ENCODE measurements around the gene PLCB4.

The PLCB4 gene

DNA sequence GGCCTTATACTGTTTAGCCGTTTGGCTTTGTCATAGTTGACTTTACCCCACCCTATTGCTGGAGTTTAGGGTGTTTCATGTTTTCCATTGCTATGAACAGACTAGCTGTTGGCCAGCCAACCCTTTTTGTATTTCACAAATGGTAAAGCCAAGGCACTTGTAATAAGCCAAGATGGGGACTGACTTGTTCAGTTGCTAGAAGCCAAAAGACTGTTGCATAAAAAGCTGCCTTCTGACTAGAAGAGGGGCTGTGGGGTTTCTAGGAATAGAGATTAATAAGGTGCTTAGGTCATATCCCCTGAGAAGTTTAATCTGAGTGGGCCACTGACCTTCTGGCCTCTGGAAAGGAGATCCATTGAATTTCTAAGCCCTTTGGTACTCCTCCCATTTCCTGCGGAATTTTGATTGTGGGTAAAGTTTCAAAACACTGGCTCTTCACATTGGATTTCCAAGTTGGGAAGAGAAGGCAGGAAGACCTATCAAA is 211.1 kb downstream of the PLCB4 start:
- H3K4me1 ChIP-seq (ENCODE audit: insufficient read depth, low read length, poor library complexity, severe bottlenecking): peaks cover 59% of the 10 kb centered on the region
- no peak for TF ChIP-seq EZH2phosphoT487 (IDR thresholded peaks at IDR 0.05; ENCODE audit: borderline replicate concordance)
- TF ChIP-seq, protein P1, sequence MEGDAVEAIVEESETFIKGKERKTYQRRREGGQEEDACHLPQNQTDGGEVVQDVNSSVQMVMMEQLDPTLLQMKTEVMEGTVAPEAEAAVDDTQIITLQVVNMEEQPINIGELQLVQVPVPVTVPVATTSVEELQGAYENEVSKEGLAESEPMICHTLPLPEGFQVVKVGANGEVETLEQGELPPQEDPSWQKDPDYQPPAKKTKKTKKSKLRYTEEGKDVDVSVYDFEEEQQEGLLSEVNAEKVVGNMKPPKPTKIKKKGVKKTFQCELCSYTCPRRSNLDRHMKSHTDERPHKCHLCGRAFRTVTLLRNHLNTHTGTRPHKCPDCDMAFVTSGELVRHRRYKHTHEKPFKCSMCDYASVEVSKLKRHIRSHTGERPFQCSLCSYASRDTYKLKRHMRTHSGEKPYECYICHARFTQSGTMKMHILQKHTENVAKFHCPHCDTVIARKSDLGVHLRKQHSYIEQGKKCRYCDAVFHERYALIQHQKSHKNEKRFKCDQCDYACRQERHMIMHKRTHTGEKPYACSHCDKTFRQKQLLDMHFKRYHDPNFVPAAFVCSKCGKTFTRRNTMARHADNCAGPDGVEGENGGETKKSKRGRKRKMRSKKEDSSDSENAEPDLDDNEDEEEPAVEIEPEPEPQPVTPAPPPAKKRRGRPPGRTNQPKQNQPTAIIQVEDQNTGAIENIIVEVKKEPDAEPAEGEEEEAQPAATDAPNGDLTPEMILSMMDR (conservative IDR thresholded peaks at IDR 0.05; ENCODE audit: low read length): no peak
- H3K4me3 ChIP-seq (ENCODE audit: low read length, poor library complexity, severe bottlenecking): no peak overlapping the region
- no peak overlapping the region for H3K9ac ChIP-seq (ENCODE audit: low read depth, low read length, poor library complexity, severe bottlenecking)
- H4K20me1 ChIP-seq (ENCODE audit: insufficient read depth, low read length, poor library complexity, severe bottlenecking): no peaks in the 10 kb centered on the region
- peak overlapping the region; percentile 19 for H3K4me2 ChIP-seq (ENCODE audit: low read depth, low read length, poor library complexity, severe bottlenecking)
- H3K9me2 ChIP-seq (replicated peaks; ENCODE audit: low read depth, low read length): no peaks in the 10 kb centered on the region
- no peaks in the 10 kb centered on the region for H3K79me2 ChIP-seq (ENCODE audit: insufficient read depth, low read length)
- H3K9me3 ChIP-seq (ENCODE audit: insufficient read depth, low read depth, low read length): no peaks in the 10 kb centered on the region
- H3K36me3 ChIP-seq (ENCODE audit: insufficient read depth, low read length): no peaks in the 10 kb centered on the region
- no peaks in the 10 kb centered on the region for H3K27me3 ChIP-seq (ENCODE audit: insufficient read depth, low read length, poor library complexity, severe bottlenecking)
- H3F3A ChIP-seq (ENCODE audit: low read depth): no peaks in the 10 kb centered on the region
- H2AFZ ChIP-seq (ENCODE audit: low read length): no peak overlapping the region

DNA sequence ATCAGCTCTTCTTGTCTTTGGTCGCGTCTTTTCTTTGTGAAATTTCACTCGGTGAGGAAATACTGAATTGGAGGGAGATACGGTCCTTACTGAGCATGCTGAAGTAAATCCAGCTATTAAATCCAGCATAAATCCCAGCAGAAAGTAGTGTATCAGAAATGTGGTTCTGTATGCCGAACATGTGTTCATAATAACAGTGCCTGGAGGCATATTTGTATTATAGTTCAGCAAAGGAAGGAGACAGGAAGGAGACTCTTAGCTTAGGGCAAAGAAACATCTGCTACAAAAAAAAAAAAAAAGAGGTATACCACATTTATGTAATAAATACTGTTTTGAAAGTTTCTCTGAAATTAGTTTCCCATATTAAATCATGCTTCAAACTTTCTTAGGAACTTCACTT is 211.8 kb downstream of the PLCB4 start:
- H3K4me1 ChIP-seq (ENCODE audit: insufficient read depth, low read length, poor library complexity, severe bottlenecking): peaks cover 59% of the 10 kb centered on the region

DNA sequence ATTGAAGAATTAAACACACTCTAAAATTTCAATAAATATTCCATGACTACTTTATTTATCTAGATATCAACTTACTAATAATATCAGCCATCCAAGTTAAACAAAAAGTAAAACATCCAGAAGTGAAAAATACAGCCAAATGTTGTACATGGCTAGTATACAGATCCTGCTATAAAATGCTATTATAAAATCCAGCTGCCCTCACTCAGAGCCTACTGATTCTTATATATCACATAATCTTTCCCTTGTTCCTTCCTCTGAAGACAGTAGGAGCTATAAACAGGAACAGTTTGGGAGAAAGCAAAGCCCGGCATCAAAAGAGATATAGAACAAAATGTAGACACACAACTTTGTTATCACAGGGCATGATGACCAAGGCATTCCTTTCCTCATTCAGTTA is 212.9 kb downstream of the PLCB4 start:
- Histone ChIP-seq H3F3A (ENCODE audit: low read depth) (no peaks in the 10 kb centered on the region), H3K4me2 (ENCODE audit: low read depth, low read length, poor library complexity, severe bottlenecking) (no peak overlapping the region), H3K4me3 (ENCODE audit: low read length, poor library complexity, severe bottlenecking) (no peak overlapping the region), H3K9me2 (replicated peaks; ENCODE audit: low read depth, low read length) (no peaks in the 10 kb centered on the region), H2AFZ (ENCODE audit: low read length) (no peak overlapping the region), H3K36me3 (ENCODE audit: insufficient read depth, low read length) (no peaks in the 10 kb centered on the region), H3K79me2 (ENCODE audit: insufficient read depth, low read length) (no peaks in the 10 kb centered on the region), H3K4me1 (ENCODE audit: insufficient read depth, low read length, poor library complexity, severe bottlenecking) (peaks cover 56% of the 10 kb centered on the region), H4K20me1 (ENCODE audit: insufficient read depth, low read length, poor library complexity, severe bottlenecking) (no peaks in the 10 kb centered on the region), H3K9ac (ENCODE audit: low read depth, low read length, poor library complexity, severe bottlenecking) (no peak overlapping the region), H3K27me3 (ENCODE audit: insufficient read depth, low read length, poor library complexity, severe bottlenecking) (no peaks in the 10 kb centered on the region), H3K9me3 (ENCODE audit: insufficient read depth, low read depth, low read length) (no peaks in the 10 kb centered on the region)
- TF ChIP-seq EZH2phosphoT487 (IDR thresholded peaks at IDR 0.05; ENCODE audit: borderline replicate concordance): no peak
- TF ChIP-seq, protein P1 (conservative IDR thresholded peaks at IDR 0.05; ENCODE audit: low read length): no peak

More for the DNA sequence above, 211.8 kb downstream of the PLCB4 start:
- Histone ChIP-seq H3F3A (ENCODE audit: low read depth) (no peaks in the 10 kb centered on the region), H3K9me3 (ENCODE audit: insufficient read depth, low read depth, low read length) (no peaks in the 10 kb centered on the region), H3K36me3 (ENCODE audit: insufficient read depth, low read length) (no peaks in the 10 kb centered on the region), H3K4me2 (ENCODE audit: low read depth, low read length, poor library complexity, severe bottlenecking) (peak overlapping the region; percentile 19), H3K9me2 (replicated peaks; ENCODE audit: low read depth, low read length) (no peaks in the 10 kb centered on the region), H2AFZ (ENCODE audit: low read length) (no peak overlapping the region), H3K4me3 (ENCODE audit: low read length, poor library complexity, severe bottlenecking) (no peak overlapping the region), H3K27me3 (ENCODE audit: insufficient read depth, low read length, poor library complexity, severe bottlenecking) (no peaks in the 10 kb centered on the region), H4K20me1 (ENCODE audit: insufficient read depth, low read length, poor library complexity, severe bottlenecking) (no peaks in the 10 kb centered on the region), H3K9ac (ENCODE audit: low read depth, low read length, poor library complexity, severe bottlenecking) (no peak overlapping the region), H3K79me2 (ENCODE audit: insufficient read depth, low read length) (no peaks in the 10 kb centered on the region)
- TF ChIP-seq EZH2phosphoT487 (IDR thresholded peaks at IDR 0.05; ENCODE audit: borderline replicate concordance): no peak
- TF ChIP-seq, protein P1 (conservative IDR thresholded peaks at IDR 0.05; ENCODE audit: low read length): no peak
